ENCODE measurements around the gene LMBRD1. TPM values are rescaled to one million over a fixed set of nuclear protein-coding genes. Genes with fewer than 3 reads are reported as not detected.
"Not testable (repeated sequence)": the region's sequence is repeated elsewhere in the genome, so short reads cannot be mapped to it uniquely, and the experiment has no call there.

Gene LMBRD1
- total RNA-seq, 2 donors from 2014 or later = 56.9 to 85.1 TPM

- intact Hi-C loops (cut with DNase I, micrococcal nuclease) = no loop called here
- no peak for ATAC-seq
- no peak for DNase-seq
Measured at GRCh38 chr6:69802995-69803394, 6.2 kb upstream of the LMBRD1 start.

GRCh38 chr6:69801711-69802110 is 4.9 kb upstream of the LMBRD1 start:
- ATAC-seq = no peak
- intact Hi-C loops (cut with DNase I, micrococcal nuclease) = no loop called here

GRCh38 chr6:69801225-69801624 is 4.4 kb upstream of the LMBRD1 start:
- ATAC-seq (no peak), DNase-seq (no peak)
- intact Hi-C loops (cut with DNase I, micrococcal nuclease) = no loop called here

More at GRCh38 chr6:69801711-69802110, 4.9 kb upstream of the LMBRD1 start:
- no peak for DNase-seq

GRCh38 chr6:69798796-69799195 is 2.0 kb upstream of the LMBRD1 start:
- ATAC-seq; DNase-seq; intact Hi-C loops (cut with DNase I, micrococcal nuclease): not testable (repeated sequence)

- peak; percentile 82 for ATAC-seq
- intact Hi-C loops (cut with DNase I, micrococcal nuclease) = no loop called here
- peak in 1 of 2 donors; percentile 67 for DNase-seq
Measured at GRCh38 chr6:69796073-69796641, 653 bp downstream of the LMBRD1 start.

GRCh38 chr6:69795469-69796072 is 1.2 kb downstream of the LMBRD1 start:
- ATAC-seq (no peak), DNase-seq (no peak)
- intact Hi-C loops (cut with DNase I, micrococcal nuclease) = no loop called here

- intact Hi-C loops (cut with DNase I, micrococcal nuclease) = no loop called here
- ATAC-seq (no peak), DNase-seq (no peak)
Measured at GRCh38 chr6:69792292-69792691, 4.5 kb downstream of the LMBRD1 start.

GRCh38 chr6:69791065-69791471 is 5.7 kb downstream of the LMBRD1 start:
- ATAC-seq (peak; percentile 58), DNase-seq (no peak)
- intact Hi-C loops (cut with DNase I, micrococcal nuclease) = no loop called here

GRCh38 chr6:69790629-69791028 is 6.2 kb downstream of the LMBRD1 start:
- DNase-seq (no peak), ATAC-seq (peak; percentile 50)
- intact Hi-C loops (cut with DNase I, micrococcal nuclease) = no loop called here

- intact Hi-C loops (cut with DNase I, micrococcal nuclease) = no loop called here
- ATAC-seq (no peak), DNase-seq (no peak)
Measured at GRCh38 chr6:69789578-69789977, 7.2 kb downstream of the LMBRD1 start.

- intact Hi-C loops (cut with DNase I, micrococcal nuclease); DNase-seq; ATAC-seq: not testable (repeated sequence)
Measured at GRCh38 chr6:69787436-69787835, 9.4 kb downstream of the LMBRD1 start.

- DNase-seq = no peak
- intact Hi-C loops (cut with DNase I, micrococcal nuclease) = no loop called here
- ATAC-seq = no peak
Measured at GRCh38 chr6:69785697-69786096, 11.1 kb downstream of the LMBRD1 start.

GRCh38 chr6:69784595-69785377 is 12.0 kb downstream of the LMBRD1 start:
- ATAC-seq = no peak
- no peak for DNase-seq

GRCh38 chr6:69783108-69783507 is 13.7 kb downstream of the LMBRD1 start:
- DNase-seq = no peak
- intact Hi-C loops (cut with DNase I, micrococcal nuclease) = no loop called here
- no peak for ATAC-seq

More at GRCh38 chr6:69784595-69785377, 12.0 kb downstream of the LMBRD1 start:
- intact Hi-C loops (cut with DNase I, micrococcal nuclease) = no loop called here

GRCh38 chr6:69780585-69781178 is 16.1 kb downstream of the LMBRD1 start:
- ATAC-seq = peak; percentile 98
- DNase-seq = no peak

GRCh38 chr6:69775941-69776340 is 20.9 kb downstream of the LMBRD1 start:
- ATAC-seq (no peak), DNase-seq (no peak)
- intact Hi-C loops (cut with DNase I, micrococcal nuclease) = no loop called here

More at GRCh38 chr6:69780585-69781178, 16.1 kb downstream of the LMBRD1 start:
- intact Hi-C loops (cut with DNase I, micrococcal nuclease) = no loop called here

GRCh38 chr6:69775585-69775849 is 21.3 kb downstream of the LMBRD1 start:
- ATAC-seq (no peak), DNase-seq (no peak)
- intact Hi-C loops (cut with DNase I, micrococcal nuclease) = no loop called here

- DNase-seq (no peak), ATAC-seq (no peak)
- intact Hi-C loops (cut with DNase I, micrococcal nuclease) = no loop called here
Measured at GRCh38 chr6:69774740-69775584, 21.8 kb downstream of the LMBRD1 start.
